H9 (cell line): ENCODE data around the gene IL24. TPM values are rescaled to one million over a fixed set of nuclear protein-coding genes. Genes with fewer than 3 reads are reported as not detected.

Source experiments
- DNase-seq: peaks from one replicate; pipeline ENCODE4 v3.0.0-alpha.2; 2017
- H2AFZ ChIP-seq: one replicate; pipeline ENCODE4 v1.6.1; 2013; ENCODE audit warnings: mild to moderate bottlenecking, low read length, control low read depth, moderate library complexity
- H2AK5ac ChIP-seq: 2 replicates; pipeline ENCODE4 v1.6.1; 2013; ENCODE audit warnings: low read length, control low read depth, mixed read lengths; ENCODE audit not compliant: insufficient read length
- H2BK120ac ChIP-seq: one replicate; pipeline ENCODE4 v1.6.1; 2013; ENCODE audit warnings: low read depth, mild to moderate bottlenecking, low read length, control low read depth, inconsistent platforms; ENCODE audit not compliant: poor library complexity, severe bottlenecking
- H2BK12ac ChIP-seq: 2 replicates; pipeline ENCODE4 v1.6.1; 2013; ENCODE audit warnings: low read length, control low read depth, mixed read lengths, low read depth; ENCODE audit not compliant: insufficient read length
- H2BK15ac ChIP-seq: 2 replicates; pipeline ENCODE4 v1.6.1; 2013; ENCODE audit warnings: low read depth, low read length, control low read depth
- H2BK20ac ChIP-seq: one replicate; pipeline ENCODE4 v1.6.1; 2013; ENCODE audit warnings: low read depth, mild to moderate bottlenecking, low read length, control low read depth, inconsistent platforms; ENCODE audit not compliant: poor library complexity, severe bottlenecking
- H2BK5ac ChIP-seq: 2 replicates; pipeline ENCODE4 v1.6.1; 2013; ENCODE audit warnings: low read length, control low read depth, mixed read lengths; ENCODE audit not compliant: insufficient read length
- H3K14ac ChIP-seq: 2 replicates; pipeline ENCODE4 v1.6.1; 2013; ENCODE audit warnings: low read length, control low read depth; ENCODE audit not compliant: insufficient read depth
- H3K18ac ChIP-seq: 2 replicates; pipeline ENCODE4 v1.6.1; 2013; ENCODE audit warnings: low read depth, mild to moderate bottlenecking, mixed read lengths, low read length, control low read depth; ENCODE audit not compliant: insufficient read length
- H3K23ac ChIP-seq: 2 replicates; pipeline ENCODE4 v1.6.1; 2013; ENCODE audit warnings: low read length, control low read depth, mixed read lengths, low read depth; ENCODE audit not compliant: insufficient read length
- H3K23me2 ChIP-seq: 2 replicates; pipeline ENCODE4 v1.6.1; 2013; ENCODE audit warnings: low read depth, mild to moderate bottlenecking, mixed read lengths, low read length, control low read depth; ENCODE audit not compliant: insufficient read length, poor library complexity, severe bottlenecking
- H3K27ac ChIP-seq: 2 replicates; pipeline ENCODE4 v1.5.1; 2013; ENCODE audit warnings: low read length, control low read depth, mixed read lengths, low read depth; ENCODE audit not compliant: insufficient read length
- H3K27me3 ChIP-seq: 2 replicates; pipeline ENCODE4 v1.6.1; 2013; ENCODE audit warnings: low read length, control low read depth, inconsistent platforms; ENCODE audit not compliant: insufficient read depth
- H3K4ac ChIP-seq: 2 replicates; pipeline ENCODE4 v1.6.1; 2013; ENCODE audit warnings: low read depth, mild to moderate bottlenecking, control low read depth, inconsistent platforms, low read length, moderate library complexity
- H3K4me1 ChIP-seq: 2 replicates; pipeline ENCODE4 v1.6.1; 2013; ENCODE audit warnings: low read length, control low read depth, inconsistent platforms; ENCODE audit not compliant: insufficient read depth
- H3K4me2 ChIP-seq: 2 replicates; pipeline ENCODE4 v1.6.1; 2013; ENCODE audit warnings: low read length, control low read depth, mixed read lengths; ENCODE audit not compliant: insufficient read length, insufficient read depth
- H3K56ac ChIP-seq: 2 replicates; pipeline ENCODE4 v1.6.1; 2013; ENCODE audit warnings: low read depth, mild to moderate bottlenecking, mixed read lengths, low read length, control low read depth; ENCODE audit not compliant: insufficient read length
- H3K79me1 ChIP-seq: 2 replicates; pipeline ENCODE4 v1.6.1; 2013; ENCODE audit warnings: low read depth, mild to moderate bottlenecking, moderate library complexity, low read length, control low read depth, inconsistent platforms; ENCODE audit not compliant: insufficient read depth, poor library complexity, severe bottlenecking
- H3K79me2 ChIP-seq: 2 replicates; pipeline ENCODE4 v1.6.1; 2013; ENCODE audit warnings: low read length, control low read depth, inconsistent platforms; ENCODE audit not compliant: insufficient read depth
- H3K9ac ChIP-seq: 2 replicates; pipeline ENCODE4 v1.6.1; 2013; ENCODE audit warnings: low read length, control low read depth, mixed read lengths; ENCODE audit not compliant: insufficient read length; ENCODE audit errors: extremely low read depth
- H3K9me3 ChIP-seq: one replicate; pipeline ENCODE4 v1.6.1; 2013; ENCODE audit warnings: low read depth, low read length, inconsistent platforms; ENCODE audit not compliant: control insufficient read depth
- H3T11ph ChIP-seq: one replicate; pipeline ENCODE4 v1.6.1; 2013; ENCODE audit warnings: mild to moderate bottlenecking, low read length, control low read depth, inconsistent platforms
- H4K20me1 ChIP-seq: one replicate; pipeline ENCODE4 v1.6.1; 2013; ENCODE audit not compliant: control insufficient read depth, insufficient read length, insufficient read depth
- H4K5ac ChIP-seq: 2 replicates; pipeline ENCODE4 v1.6.1; 2013; ENCODE audit warnings: low read depth, mild to moderate bottlenecking, mixed read lengths, low read length, control low read depth; ENCODE audit not compliant: insufficient read length
- H4K8ac ChIP-seq: replicated peaks from 2 replicates; pipeline ENCODE4 v1.6.1; 2013; ENCODE audit warnings: low read length, control low read depth, mixed read lengths, low read depth; ENCODE audit not compliant: insufficient read length
- H4K91ac ChIP-seq: 2 replicates; pipeline ENCODE4 v1.6.1; 2013; ENCODE audit warnings: low read depth, mild to moderate bottlenecking, moderate library complexity, mixed read lengths, low read length, control low read depth; ENCODE audit not compliant: insufficient read length
- H3K27ac Mint-ChIP-seq, 3 experiments: 2 replicates in 2 of 3; 3 replicates in 1 of 3; pipeline ENCODE4 v1.8.0; 2020 to 2021; ENCODE audit warnings: mixed read lengths in 3 of 3, mild to moderate bottlenecking in 1 of 3, moderate library complexity in 1 of 3
- H3K27me3 Mint-ChIP-seq: 2 replicates; pipeline ENCODE4 v1.8.0; 2021; ENCODE audit warnings: low read depth, mild to moderate bottlenecking, moderate library complexity, mixed read lengths
- H3K36me3 Mint-ChIP-seq, 3 experiments: 2 replicates in 2 of 3; 3 replicates in 1 of 3; pipeline ENCODE4 v1.8.0; 2020 to 2021; ENCODE audit warnings: low read depth in 3 of 3, mixed read lengths in 3 of 3; ENCODE audit not compliant: insufficient read depth in 1 of 3
- H3K4me1 Mint-ChIP-seq, 2 experiments: 2 replicates each; pipeline ENCODE4 v1.8.0; 2020; ENCODE audit warnings: mixed read lengths in 2 of 2
- H3K4me3 Mint-ChIP-seq, 2 experiments: 2 replicates in 1 of 2; 3 replicates in 1 of 2; pipeline ENCODE4 v1.8.0; 2020 to 2021; ENCODE audit warnings: mild to moderate bottlenecking in 2 of 2, mixed read lengths in 2 of 2, moderate library complexity in 1 of 2
- H3K9me3 Mint-ChIP-seq, 2 experiments: 2 replicates in 1 of 2; 3 replicates in 1 of 2; pipeline ENCODE4 v1.8.0; 2020; ENCODE audit warnings: mild to moderate bottlenecking in 2 of 2, mixed read lengths in 2 of 2, moderate library complexity in 1 of 2
- CTCF ChIP-seq: fragments of 200-600 bp; sonication (generic); conservative IDR thresholded peaks from 3 replicates; pipeline ENCODE4 v1.8.0; 2021; ENCODE audit warnings: antibody characterized with exemption, mild to moderate bottlenecking
- WGBS: extraction: QIAGEN DNeasy Blood & Tissue Kit; methylation state at CpG from one replicate; pipeline ENCODE4 v1.1.7; 2013; ENCODE audit warnings: missing lambda C conversion rate, low lambda C conversion rate, mixed read lengths; ENCODE audit not compliant: insufficient read length; ENCODE audit errors: extremely low coverage; 5-methylcytosine and 5-hydroxymethylcytosine counted together
- total RNA-seq: library from RNA; stranded (reverse); gene quantifications from 2 replicates; pipeline ENCODE4 v1.2.1, GENCODE V29; 2021

Gene IL24
- total RNA-seq, 1 experiment from 2014 or later: not detected

GRCh38 chr1:206860165-206860564 lies 37.1 kb upstream of the IL24 start:
- Histone ChIP-seq H2AFZ (no peak overlapping the region), H2AK5ac (no peak overlapping the region), H2BK5ac (no peak overlapping the region), H3T11ph (no peak overlapping the region), H4K20me1 (no peaks in the 10 kb centered on the region), H3K23me2 (no peaks in the 10 kb centered on the region), H2BK12ac (no peak overlapping the region), H2BK15ac (no peak overlapping the region), H2BK20ac (no peak overlapping the region), H3K27ac (no peak overlapping the region), H3K18ac (no peak overlapping the region), H3K27me3 (no peaks in the 10 kb centered on the region), H3K23ac (no peak overlapping the region), H2BK120ac (no peak overlapping the region), H3K4me2 (no peak overlapping the region), H4K5ac (no peak overlapping the region), H3K14ac (no peak overlapping the region), H3K56ac (no peak overlapping the region), H3K4ac (no peak overlapping the region), H3K79me2 (no peaks in the 10 kb centered on the region), H4K8ac (no peak overlapping the region), H4K91ac (no peak overlapping the region), H3K4me1 (no peaks in the 10 kb centered on the region), H3K9ac (no peak overlapping the region), H3K79me1 (no peaks in the 10 kb centered on the region), H3K9me3 (no peaks in the 10 kb centered on the region)
- Mint-ChIP-seq H3K36me3 (no peaks in the 10 kb centered on the region), H3K4me1 (no peaks in the 10 kb centered on the region; a peak in 1 of 4 replicates), H3K9me3 (no peaks in the 10 kb centered on the region), H3K27me3 (peaks cover 37% of the 10 kb centered on the region), H3K4me3 (no peak overlapping the region), H3K27ac (no peak overlapping the region)
- no CpG with 5 or more reads among the region's 4 CpGs for WGBS
- TF ChIP-seq CTCF: no peak
- no peak for DNase-seq
